HG03378 (cell line): Measurements from ENCODE around the gene RAPGEF6.

Experiments
- ATAC-seq: cut with Tn5 transposase; IDR thresholded peaks from one replicate; pipeline ENCODE4 v1.9.1; 2021; ENCODE audit warnings: mild to moderate bottlenecking, moderate library complexity; ENCODE audit not compliant: unreplicated experiment

Gene RAPGEF6

GRCh38 chr5:131550606-131551005, 84.4 kb downstream of the RAPGEF6 start:
- ATAC-seq: no peak

DNA sequence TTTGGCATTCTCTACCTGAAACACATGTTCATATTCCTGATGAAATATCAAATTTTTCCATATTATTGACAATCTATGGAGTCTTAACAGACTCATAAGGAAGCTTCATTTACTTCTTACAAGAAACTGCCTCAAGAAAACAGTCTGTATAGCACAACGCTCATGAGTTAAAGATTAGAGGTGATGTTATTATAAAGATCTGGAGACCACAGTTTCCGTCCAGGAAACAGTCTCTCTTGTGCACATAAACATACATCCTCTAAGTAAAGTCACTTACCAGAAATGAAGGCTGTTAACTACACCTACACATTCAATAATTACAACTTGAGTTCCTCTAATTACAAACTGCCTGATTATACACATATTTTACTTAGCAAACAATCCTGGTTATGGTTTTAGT, 86.9 kb downstream of the RAPGEF6 start:
- peak; percentile 54 for ATAC-seq

DNA sequence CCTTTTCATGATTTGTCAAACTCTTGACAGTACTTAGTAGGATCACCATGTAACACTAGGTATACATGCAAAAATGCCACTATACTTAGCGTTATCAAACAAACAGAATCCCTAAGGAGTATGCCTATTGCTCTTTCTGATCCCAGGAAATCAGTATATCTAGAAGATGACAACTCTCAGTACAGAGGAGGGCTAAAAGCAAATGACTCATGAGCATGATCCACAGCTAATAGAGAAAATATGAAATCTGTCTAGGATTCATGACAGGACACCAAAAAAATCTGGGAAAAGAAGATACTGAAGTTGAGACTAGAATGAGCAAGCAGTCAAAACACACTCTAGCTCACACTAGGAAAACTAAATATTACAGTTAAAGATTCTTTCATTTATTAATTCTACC, 89.2 kb downstream of the RAPGEF6 start:
- no peak for ATAC-seq

GRCh38 chr5:131542723-131543122, 92.3 kb downstream of the RAPGEF6 start:
- ATAC-seq: no peak

DNA sequence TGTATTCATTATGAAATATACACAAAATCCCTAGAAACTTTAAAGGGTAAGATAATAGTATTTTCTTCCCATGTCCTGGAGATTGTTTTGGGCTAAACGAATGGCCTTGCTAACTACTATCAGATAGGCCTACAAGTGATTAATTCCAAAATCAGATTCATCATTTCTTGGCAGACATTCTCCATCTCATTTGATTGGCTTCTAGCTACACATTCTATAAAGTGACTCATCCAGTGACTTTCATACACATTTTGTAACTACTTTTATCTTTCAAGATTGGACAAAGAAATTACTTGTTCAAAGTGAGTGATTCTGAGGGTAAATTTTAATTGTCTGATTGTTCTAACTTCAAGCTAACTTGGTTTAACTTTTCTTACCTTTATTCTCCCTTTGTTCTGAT, 93.3 kb downstream of the RAPGEF6 start:
- no peak for ATAC-seq

DNA sequence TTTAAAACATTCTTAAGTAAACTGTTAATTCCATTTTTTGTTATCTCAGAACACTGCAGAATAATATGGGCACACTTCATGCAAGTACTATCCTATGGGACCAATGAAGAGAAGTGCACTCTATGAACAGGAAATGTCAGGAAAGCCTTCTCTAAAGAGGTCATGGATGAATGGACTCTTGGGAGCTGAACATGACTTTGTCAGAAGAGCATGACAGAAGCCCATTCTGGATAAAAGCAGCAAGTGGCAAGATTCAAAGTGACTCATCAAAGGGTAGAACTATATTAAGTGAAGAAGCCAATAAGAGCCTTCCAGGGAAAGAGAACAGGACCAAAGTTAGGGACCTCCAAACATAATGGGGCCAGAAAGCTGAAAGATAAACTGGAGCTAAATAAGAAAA, 94.0 kb downstream of the RAPGEF6 start:
- no peak for ATAC-seq

- no peak for ATAC-seq
These were observed 95.8 kb downstream of the RAPGEF6 start for GRCh38 chr5:131539251-131539650.

DNA sequence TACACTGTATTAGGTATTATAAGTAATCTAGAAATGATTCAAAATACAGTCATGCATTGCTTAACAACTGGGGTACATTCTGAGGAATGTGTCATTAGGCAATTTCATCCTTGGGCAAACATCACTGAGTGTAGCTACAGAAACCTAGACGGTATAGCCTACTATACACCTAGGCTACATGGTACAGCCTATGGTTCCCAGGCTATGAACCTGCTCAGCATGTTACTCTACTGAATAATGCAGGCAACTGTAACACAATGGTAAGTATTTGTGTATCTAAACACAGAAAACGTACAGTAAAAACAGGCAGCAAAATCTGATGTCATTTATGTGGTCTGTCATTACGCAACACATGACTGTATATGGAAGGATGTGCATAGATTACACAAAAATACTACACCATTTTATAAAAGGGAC, 96.8 kb downstream of the RAPGEF6 start:
- ATAC-seq: no peak

DNA sequence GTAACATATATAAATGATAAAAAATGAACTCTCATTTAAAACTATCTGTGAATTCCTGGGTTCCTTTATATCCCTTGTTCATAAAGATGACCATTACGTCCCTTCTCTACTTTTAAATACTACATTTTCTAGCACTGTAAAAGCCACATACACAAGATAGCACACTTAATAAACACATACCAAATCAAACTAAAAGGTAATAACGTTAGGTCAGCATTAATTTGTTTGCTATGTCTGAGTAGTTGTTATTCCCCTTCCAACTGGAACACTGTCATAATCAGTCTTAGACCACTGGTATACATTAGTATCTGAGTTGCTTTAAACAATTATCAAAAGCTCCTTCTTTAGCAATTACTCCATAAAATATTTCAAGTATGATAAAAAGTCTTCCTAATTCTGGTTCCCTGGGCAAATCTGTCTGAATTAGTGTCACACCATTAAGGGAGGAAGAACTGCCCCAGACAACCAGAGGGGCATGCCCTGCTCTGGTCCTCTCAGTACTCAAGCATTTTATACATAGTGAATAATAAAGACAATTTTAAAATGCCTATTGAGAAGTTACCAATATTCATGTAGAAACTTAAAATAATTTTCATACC, 98.1 kb downstream of the RAPGEF6 start:
- ATAC-seq: no peak

GRCh38 chr5:131536211-131536826, 98.7 kb downstream of the RAPGEF6 start:
- peak; percentile 89 for ATAC-seq

GRCh38 chr5:131534974-131535373, 100.1 kb downstream of the RAPGEF6 start:
- ATAC-seq: no peak

- no peak for ATAC-seq
These were observed 101.2 kb downstream of the RAPGEF6 start for GRCh38 chr5:131533836-131534235.

DNA sequence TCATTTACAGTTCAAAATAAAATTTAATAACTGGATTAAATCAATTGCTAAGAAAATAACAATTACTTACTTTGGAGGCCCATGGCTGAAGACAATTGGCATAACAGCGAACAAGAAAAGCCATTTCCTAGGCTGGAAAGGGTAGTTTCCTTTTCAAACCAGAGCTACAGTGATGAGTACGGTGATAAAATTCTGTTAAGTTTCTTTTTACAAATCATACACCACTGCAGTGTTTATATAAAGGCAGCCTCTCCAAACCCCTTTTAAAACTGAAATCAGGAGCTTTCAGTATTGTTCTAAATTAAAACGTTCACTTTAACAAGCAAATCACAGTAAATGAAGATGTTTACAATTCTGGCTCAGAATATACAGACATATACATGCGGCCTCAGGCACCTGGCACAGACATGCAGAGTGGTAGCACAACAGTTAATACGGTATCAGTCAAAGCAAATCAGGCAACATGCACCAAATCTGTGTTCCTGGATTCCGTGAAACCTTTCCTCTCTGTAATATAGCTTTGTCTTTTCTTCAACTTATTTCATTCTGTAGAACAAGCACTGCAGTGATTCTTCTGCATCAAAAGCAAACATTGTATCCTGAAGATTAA, 102.9 kb downstream of the RAPGEF6 start:
- ATAC-seq: no peak

DNA sequence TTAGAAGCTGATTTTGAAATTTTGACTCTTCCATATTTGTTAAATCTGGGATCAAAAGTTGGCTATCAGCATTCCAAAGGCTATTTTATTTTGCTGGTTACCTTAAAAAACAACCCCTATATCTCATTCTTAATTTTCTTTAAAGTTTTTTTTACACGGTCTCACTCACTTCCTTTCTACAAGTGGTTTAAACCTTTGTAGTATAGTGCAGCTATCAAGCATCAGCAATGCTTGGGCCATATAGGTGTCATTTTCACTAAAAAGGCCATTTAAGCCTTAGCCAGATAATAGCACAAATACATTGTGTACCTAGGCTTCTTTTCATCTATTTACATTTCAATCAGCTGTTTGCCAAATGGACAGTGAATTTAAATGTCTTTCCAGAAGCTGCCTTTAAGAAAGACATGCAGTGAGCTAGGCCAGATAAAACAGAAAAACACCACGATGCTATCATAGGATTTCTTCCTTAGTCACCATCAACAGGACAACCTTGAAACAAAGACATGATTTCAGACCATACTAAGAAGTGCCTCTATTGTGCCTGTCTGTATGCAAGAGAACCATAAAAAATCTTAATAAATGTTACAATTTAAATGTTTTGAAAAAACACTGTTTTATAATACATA, 104.2 kb downstream of the RAPGEF6 start:
- ATAC-seq: no peak

- peak; percentile 61 for ATAC-seq
These were observed 106.3 kb downstream of the RAPGEF6 start for GRCh38 chr5:131528682-131529081.

DNA sequence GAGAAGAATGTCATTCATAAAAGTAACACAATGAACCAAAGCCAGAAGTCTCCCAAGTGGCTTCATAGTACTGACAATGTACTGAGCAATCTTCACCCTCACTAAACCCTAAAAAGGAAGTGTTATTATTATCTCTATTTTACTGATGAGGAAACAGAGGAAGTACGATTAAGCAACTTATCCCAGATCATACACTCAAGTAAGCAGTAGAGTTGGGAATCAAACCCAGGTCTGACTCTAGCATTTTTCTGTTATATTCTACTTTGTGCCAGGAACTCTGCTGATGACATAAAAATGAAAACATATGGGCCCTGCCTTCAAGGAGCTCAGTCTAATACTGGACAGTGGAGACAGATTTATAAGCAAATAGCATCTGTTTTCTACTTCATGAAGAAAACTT, 109.2 kb downstream of the RAPGEF6 start:
- no peak for ATAC-seq

- no peak for ATAC-seq
These were observed 110.6 kb downstream of the RAPGEF6 start for GRCh38 chr5:131524431-131524830.

GRCh38 chr5:131523500-131524185, 111.4 kb downstream of the RAPGEF6 start:
- ATAC-seq: no peak

DNA sequence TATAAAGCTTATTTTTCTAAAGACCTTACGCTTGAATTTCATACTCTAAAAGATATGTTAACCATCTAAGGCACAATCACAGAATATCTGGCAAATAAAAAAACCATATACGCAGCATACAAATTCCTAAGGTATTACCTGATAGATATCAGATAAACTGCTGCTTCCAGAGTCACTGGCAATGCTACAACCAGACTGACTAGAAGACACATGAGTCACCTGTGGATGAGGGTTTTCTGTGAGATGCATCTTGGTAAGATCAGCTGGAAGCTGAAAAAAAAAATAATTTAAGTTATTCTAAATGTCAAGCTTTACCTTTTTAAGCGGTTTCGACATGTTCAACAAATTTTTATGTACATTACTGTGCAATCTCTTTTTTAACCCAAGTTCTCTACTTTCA, 113.8 kb downstream of the RAPGEF6 start:
- ATAC-seq: no peak

DNA sequence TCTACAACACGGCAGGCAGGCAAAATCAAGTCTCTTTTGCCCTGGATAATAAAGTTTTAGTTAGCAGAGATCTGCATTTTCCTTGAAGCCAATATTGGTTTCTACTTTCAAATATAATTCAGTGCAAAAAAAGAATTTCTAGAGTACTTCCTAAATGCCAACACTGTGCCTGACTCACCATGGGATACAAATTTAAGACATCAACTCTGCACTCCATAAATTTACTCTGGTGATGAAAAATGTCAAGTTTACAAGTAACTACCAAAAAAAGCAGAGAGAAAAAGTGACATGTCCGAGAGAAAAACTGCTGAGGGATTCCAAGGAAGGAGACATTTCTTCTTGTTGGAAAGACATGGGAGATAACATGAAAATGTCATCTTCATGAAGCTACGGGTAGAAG, 119.7 kb downstream of the RAPGEF6 start:
- no peak for ATAC-seq
